Ishikawa (cell line): Measurements from ENCODE around the gene NCOA5.

Experiments used
- CEBPB ChIP-seq: IDR thresholded peaks from 2 replicates; pipeline ENCODE4 v1.6.1; 2012
- EGR1 ChIP-seq: IDR thresholded peaks from 2 replicates; pipeline ENCODE4 v1.6.1; 2012
- EP300 ChIP-seq: IDR thresholded peaks from 2 replicates; pipeline ENCODE4 v1.6.1; 2012; ENCODE audit warnings: borderline replicate concordance
- NFIC ChIP-seq: IDR thresholded peaks from 2 replicates; pipeline ENCODE4 v1.6.1; 2012
- RAD21 ChIP-seq: IDR thresholded peaks from 2 replicates; pipeline ENCODE4 v1.6.1; 2012; ENCODE audit warnings: low read depth
- TAF1 ChIP-seq: IDR thresholded peaks from 2 replicates; pipeline ENCODE4 v1.6.1; 2012; ENCODE audit warnings: low read depth, mild to moderate bottlenecking
- TEAD4 ChIP-seq: IDR thresholded peaks from 2 replicates; pipeline ENCODE4 v1.6.1; 2012
- YY1 ChIP-seq: IDR thresholded peaks from 2 replicates; pipeline ENCODE4 v1.6.1; 2012; ENCODE audit warnings: low read depth
- ZBTB7A ChIP-seq: IDR thresholded peaks from 2 replicates; pipeline ENCODE4 v1.6.1; 2012; ENCODE audit warnings: low read depth
- TF ChIP-seq, protein P1 (sequence below): IDR thresholded peaks from 2 replicates; pipeline ENCODE4 v1.6.1; 2012
- TF ChIP-seq, protein P2 (sequence below): IDR thresholded peaks from 2 replicates; pipeline ENCODE4 v1.6.1; 2012
- TF ChIP-seq, protein P3 (sequence below): IDR thresholded peaks from 2 replicates; pipeline ENCODE4 v1.6.1; 2012; ENCODE audit warnings: low read depth, mild to moderate bottlenecking

DNA sequence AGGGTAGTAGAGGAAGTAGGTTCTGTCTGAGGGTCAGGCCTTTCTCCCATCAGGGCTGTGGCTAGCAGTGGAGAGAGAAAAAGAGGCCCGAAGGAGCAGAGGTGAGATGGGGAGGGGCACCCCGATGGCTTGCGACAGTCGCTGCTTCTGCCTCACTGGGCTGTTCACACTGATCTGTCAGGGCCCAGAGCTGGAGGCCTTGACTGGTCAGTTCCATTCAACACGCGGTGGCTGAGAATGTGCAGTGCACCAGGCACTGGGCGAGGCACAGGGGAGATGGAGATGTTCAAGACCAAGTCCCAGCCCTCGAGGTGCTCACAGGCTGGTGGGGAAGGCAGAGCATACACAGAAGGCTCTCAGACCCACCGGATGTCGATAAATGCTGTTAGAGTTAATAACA lies 39.3 kb downstream of the NCOA5 start:
- TF ChIP-seq CEBPB (no peak), TEAD4 (no peak), RAD21 (no peak), NFIC (no peak), TAF1 (no peak), ZBTB7A (no peak), YY1 (no peak), EP300 (no peak), EGR1 (no peak)
- TF ChIP-seq, protein P1, sequence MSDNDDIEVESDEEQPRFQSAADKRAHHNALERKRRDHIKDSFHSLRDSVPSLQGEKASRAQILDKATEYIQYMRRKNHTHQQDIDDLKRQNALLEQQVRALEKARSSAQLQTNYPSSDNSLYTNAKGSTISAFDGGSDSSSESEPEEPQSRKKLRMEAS, result no peak
- TF ChIP-seq, protein P2, sequence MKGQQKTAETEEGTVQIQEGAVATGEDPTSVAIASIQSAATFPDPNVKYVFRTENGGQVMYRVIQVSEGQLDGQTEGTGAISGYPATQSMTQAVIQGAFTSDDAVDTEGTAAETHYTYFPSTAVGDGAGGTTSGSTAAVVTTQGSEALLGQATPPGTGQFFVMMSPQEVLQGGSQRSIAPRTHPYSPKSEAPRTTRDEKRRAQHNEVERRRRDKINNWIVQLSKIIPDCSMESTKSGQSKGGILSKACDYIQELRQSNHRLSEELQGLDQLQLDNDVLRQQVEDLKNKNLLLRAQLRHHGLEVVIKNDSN, result no peak
- TF ChIP-seq, protein P3, sequence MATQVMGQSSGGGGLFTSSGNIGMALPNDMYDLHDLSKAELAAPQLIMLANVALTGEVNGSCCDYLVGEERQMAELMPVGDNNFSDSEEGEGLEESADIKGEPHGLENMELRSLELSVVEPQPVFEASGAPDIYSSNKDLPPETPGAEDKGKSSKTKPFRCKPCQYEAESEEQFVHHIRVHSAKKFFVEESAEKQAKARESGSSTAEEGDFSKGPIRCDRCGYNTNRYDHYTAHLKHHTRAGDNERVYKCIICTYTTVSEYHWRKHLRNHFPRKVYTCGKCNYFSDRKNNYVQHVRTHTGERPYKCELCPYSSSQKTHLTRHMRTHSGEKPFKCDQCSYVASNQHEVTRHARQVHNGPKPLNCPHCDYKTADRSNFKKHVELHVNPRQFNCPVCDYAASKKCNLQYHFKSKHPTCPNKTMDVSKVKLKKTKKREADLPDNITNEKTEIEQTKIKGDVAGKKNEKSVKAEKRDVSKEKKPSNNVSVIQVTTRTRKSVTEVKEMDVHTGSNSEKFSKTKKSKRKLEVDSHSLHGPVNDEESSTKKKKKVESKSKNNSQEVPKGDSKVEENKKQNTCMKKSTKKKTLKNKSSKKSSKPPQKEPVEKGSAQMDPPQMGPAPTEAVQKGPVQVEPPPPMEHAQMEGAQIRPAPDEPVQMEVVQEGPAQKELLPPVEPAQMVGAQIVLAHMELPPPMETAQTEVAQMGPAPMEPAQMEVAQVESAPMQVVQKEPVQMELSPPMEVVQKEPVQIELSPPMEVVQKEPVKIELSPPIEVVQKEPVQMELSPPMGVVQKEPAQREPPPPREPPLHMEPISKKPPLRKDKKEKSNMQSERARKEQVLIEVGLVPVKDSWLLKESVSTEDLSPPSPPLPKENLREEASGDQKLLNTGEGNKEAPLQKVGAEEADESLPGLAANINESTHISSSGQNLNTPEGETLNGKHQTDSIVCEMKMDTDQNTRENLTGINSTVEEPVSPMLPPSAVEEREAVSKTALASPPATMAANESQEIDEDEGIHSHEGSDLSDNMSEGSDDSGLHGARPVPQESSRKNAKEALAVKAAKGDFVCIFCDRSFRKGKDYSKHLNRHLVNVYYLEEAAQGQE, result no peak
